Activated CD8-positive, alpha-beta memory T cell treated with anti-CD3 and anti-CD28 coated beads for 36 hours (primary cell): ENCODE results near the gene PGM1. TPM values are rescaled to one million over a fixed set of nuclear protein-coding genes. Genes with fewer than 3 reads are reported as not detected.
"Not testable (repeated sequence)": the region's sequence is repeated elsewhere in the genome, so short reads cannot be mapped to it uniquely, and the experiment has no call there.

Experiments used
- CTCF ChIA-PET: fragments of 350-600 bp; sonication (Branson Sonifier 250); formaldehyde crosslinking; loops from one replicate; lab custom pipeline; 2021; ENCODE audit warnings: antibody characterized with exemption; lab: Charles Lee
- POLR2A ChIA-PET: fragments of 350-600 bp; sonication (Branson Sonifier 250); formaldehyde crosslinking; loops from one replicate; lab custom pipeline; 2021; ENCODE audit warnings: antibody characterized with exemption; lab: Charles Lee
- total RNA-seq, 2 experiments: library from RNA; stranded (reverse); gene quantifications; one replicate each; pipeline ENCODE4 v1.2.3, GENCODE V29; 2021

PGM1 gene
- 10 to 100 TPM; 43.7 to 45.5 TPM for total RNA-seq

DNA sequence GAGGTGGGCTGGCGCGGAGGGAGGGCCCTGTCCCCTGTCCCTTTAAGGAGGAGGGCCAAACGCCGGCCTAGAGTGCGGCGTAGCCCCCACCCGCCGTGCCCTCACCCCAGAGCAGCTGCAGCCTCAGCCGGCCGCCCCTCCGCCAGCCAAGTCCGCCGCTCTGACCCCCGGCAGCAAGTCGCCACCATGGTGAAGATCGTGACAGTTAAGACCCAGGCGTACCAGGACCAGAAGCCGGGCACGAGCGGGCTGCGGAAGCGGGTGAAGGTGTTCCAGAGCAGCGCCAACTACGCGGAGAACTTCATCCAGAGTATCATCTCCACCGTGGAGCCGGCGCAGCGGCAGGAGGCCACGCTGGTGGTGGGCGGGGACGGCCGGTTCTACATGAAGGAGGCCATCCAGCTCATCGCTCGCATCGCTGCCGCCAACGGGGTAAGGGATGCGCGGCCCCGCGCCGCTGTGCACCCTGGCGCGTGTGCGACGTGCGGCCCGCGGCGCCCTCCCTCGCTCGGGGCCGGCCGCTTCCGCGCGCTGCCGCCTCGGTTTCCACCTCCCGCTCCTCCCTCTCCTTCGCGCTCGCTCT, at the start of gene PGM1:
Gene PGM1 (plus strand): TSS at position 109 of the 583 bp plus-strand sequence. CDS start 78 bp downstream, at position 187.
- POLR2A ChIA-PET: no interaction called here
- CTCF ChIA-PET: no interaction called here

DNA sequence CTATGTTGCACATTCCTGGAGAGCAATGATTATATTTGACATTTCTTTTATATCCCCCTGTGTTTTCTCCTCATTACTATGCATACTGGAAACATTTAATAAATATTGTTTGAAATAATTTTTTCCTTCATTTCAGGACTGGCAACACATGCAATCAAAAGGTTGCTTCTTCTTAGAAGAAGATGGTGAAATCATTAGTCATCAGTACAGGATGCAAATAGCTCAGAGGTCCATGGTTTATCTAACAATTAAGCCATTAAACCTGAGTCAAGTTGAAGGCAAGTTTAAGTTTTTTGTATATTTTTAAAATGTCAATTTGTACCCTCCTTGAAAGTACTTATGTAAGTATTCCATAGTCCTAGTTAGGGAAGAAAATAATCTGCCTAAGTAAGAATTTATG, 47.4 kb upstream of the PGM1 start:
- POLR2A ChIA-PET: no interaction called here
- CTCF ChIA-PET: no interaction called here

DNA sequence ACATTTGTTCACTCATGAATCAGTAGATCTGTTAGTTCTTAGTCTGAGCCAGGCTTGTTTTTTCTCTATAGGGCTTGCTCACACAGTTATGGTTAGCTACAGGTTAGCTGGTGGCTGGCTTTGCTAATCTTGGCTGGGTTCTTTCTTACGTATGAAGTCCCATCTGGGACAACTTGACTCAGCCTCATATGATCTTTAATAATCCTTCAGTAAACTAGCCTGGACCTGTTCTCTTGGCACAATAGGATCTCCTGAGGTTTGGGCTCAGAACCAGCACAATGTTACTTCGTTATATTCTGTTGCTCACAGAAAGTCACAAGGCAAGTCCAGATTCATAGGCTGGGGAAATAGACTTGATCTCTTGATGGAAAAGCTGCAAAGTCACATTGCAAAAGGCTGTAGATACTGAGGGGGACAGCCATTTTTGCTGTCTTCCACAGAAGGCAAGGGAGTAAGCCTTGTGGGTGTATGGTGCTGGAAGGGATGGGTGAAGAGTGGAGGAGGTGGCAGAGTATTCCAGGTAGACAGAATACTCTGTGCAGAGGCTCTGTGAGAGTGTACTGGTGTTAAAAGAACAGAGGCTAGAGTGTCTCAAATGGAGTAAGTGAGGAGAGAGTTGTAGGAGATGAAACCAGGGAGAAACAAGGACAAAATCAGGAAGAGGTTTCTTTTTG, 45.5 kb upstream of the PGM1 start:
- CTCF ChIA-PET: no interaction called here
- POLR2A ChIA-PET: no interaction called here

DNA sequence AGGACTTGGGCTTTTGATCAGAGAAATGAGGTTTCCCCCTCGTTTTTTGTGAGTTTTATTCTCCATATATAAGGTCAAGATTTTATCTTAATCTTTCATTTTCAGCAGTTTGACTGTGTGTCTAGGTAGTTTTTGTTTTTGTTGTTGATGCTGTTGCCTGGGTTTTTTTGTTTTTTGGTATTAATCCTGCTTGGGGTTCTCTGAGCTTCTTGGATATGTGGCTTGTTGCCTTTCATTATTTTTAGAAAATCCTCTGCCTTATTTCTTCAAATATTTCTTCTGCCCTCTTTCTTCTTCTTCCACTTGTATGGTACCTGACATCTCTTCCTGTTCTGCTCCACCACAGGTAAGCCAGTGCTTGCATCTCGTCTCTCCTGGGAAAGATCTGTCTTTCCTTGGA, 44.9 kb upstream of the PGM1 start:
- ChIA-PET POLR2A (no interaction called here), CTCF (no interaction called here)

DNA sequence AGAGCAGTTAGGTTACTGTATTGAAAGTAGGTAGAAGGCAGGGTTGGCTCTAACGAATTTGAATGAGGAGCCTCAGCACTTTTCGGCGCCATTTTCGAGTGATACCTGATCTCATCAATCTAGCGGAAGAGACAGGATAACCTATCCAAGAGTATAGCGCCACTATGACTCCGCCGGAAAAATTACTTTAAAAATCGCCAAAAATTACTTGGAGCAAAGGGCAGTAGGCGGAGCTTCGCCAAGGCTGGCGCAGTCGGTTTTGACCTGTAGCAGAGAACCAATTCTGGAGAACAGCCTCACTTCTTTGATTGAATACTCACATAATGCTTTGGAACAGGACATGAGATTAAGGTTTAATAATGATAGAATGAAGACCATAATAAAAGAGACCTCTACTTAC, 44.3 kb upstream of the PGM1 start:
- POLR2A ChIA-PET: no interaction called here

DNA sequence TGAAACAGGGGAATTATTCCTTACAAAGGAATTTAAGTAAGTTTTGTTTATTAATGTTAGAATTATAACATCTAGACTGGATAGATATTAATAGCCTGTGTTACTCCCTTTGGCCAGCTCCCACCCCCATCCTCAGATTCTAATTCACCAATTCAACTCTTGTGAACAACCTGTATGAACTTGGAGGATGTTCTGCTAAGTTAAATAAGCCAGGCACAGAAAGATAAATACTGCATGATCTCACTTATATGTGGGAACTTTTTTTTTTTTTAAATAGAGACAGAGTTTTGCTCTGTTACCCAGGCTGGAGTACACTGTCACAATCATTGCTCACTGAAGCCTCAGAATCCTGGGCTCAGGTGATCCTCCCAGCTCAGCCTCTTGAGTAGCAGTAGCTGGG, 37.7 kb upstream of the PGM1 start:
- ChIA-PET CTCF (no interaction called here), POLR2A (no interaction called here)

More for the DNA sequence above, 44.3 kb upstream of the PGM1 start:
- CTCF ChIA-PET: no interaction called here

DNA sequence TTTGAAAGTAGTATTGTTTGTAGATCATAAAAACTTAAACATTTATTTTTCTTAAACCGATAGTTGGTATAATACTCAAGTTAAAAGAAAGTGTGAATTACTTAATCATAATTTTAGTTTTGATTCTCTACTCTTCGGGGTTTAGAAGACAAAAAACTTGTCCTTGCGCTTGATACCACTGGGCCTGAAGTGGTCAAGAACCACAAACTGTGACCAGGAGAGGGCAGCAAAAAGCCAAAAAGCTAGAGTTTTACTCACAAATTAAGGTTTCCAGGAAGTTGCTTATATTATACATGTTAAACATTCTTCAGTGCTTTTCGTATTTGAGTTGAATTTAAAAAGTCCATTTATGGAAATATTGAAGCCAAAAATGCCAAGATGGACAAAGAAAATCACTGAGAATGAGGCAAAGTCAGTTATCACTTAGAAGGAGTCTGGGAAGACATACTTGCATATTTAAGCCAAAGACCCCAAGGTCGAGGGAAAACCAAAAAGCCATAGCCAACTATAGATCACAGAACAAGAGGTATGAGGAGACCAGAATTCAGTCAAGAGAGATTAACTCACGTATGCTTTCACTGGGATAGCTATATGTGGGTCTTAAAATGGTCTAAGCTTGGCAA, 35.7 kb upstream of the PGM1 start:
- ChIA-PET POLR2A (no interaction called here), CTCF (interaction anchor here (0.6 kb wide), 1 partner anchor 53 kb away, joined by 3 read pairs; no protein-coding TSS in a partner anchor)

DNA sequence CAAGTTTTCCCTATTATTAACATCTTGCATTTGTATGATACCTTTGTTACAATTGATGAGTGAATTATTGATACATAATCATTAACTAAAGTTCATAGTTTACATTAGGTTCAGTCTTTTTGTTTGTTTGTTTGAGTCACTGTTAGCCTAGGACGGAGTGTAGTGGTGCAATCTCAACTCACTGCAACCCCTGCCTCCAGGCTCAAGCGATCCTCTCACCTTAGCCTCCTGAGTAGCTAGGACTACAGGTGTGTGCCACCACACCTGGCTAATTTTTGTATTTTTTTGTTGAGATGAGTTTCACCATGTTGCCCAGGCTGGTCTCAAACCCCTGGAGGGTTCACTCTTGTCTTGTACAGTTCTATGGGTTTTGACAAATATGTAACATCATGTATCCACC, 33.9 kb upstream of the PGM1 start:
- ChIA-PET POLR2A (no interaction called here), CTCF (interaction anchor here (0.7 kb wide), 1 partner anchor 710 kb away, joined by 3 read pairs; no protein-coding TSS in a partner anchor)

DNA sequence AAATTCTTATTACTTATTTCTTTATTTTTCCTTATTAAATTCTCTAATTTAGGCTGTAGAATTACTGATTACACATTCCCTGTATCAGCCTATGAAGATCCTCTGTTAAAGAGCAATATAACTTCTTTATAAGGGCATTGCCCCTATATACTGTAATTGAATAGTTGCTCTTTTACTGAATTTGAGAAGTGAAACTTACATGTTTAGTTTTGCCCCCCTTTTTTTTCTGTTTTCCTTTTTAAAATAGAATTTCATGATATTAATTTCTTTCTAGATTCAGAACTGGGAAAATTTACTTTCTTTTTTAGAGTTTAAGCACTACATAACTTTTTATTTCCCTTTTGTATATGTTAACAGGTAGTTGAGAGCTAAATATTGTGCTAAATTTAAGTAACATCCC, 29.5 kb upstream of the PGM1 start:
- ChIA-PET CTCF (no interaction called here), POLR2A (no interaction called here)

DNA sequence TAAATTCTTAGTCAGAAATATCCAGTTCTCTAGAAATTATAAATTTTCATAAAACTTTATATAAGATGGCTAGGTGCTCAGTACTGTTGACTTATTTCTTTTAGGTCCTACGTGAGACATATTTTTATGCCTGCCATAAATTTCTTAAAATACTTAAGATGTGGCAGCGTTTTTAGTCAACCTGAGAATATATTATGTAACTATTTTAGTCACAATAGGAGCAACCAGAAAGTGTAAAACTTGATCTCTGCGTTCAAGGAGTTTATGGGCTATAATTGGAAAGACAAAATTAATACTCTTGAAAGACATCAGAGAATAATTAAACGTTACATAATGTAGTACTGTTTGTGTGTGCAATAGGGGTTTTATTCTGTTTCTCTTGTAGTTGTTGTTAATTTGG, 24.1 kb upstream of the PGM1 start:
- ChIA-PET POLR2A (no interaction called here), CTCF (no interaction called here)

DNA sequence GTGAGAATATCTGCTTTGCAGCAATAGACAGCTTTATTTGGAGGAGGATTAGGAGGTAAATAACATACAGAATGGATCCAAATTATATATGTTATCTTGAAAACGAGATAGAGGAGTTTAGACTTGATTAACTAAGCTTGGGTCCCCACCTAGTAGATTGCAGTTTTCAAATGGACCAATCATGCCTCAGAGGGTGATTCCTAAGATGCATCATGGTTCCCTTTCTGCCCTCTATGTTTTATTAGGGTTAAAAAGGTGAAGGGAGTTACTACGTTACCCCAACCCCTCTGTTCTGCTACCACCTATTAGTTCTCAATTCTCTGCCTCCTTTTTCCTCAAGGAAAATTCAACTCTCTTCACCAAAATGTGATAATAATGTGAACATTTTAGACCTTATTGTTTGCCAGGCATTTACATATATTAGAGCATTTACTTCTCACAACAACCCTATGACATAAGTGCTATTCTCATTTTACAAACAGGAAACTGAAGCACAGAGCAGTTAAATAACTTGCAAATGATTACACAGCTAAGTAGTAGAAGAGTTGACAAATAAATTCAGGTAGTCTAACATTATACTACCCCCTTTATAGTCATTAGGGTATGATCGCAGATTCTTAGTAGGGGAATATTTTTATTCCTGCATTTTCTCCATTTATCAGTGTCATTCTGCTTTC, 23.4 kb upstream of the PGM1 start:
- POLR2A ChIA-PET: no interaction called here

DNA sequence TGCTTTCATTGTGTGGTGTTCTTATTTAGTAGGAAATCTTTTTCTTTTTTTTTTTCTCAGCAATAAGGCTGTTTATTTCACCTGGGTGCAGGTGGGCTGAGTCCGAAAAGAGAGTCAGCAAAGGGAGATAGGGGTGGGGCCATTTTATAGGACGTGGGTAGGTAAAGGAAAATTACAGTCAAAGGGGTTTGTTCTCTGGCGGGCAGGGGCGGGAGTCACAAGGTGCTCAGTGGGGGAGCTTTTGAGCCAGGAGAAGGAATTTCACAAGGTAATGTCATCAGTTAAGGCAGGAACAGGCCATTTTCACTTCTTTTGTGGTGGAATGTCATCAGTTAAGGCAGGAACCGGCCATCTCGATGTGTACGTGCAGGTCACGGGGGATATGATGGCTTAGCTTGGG, 20.5 kb upstream of the PGM1 start:
- CTCF ChIA-PET, POLR2A ChIA-PET: not testable (repeated sequence)

More for the DNA sequence above, 23.4 kb upstream of the PGM1 start:
- CTCF ChIA-PET: no interaction called here

DNA sequence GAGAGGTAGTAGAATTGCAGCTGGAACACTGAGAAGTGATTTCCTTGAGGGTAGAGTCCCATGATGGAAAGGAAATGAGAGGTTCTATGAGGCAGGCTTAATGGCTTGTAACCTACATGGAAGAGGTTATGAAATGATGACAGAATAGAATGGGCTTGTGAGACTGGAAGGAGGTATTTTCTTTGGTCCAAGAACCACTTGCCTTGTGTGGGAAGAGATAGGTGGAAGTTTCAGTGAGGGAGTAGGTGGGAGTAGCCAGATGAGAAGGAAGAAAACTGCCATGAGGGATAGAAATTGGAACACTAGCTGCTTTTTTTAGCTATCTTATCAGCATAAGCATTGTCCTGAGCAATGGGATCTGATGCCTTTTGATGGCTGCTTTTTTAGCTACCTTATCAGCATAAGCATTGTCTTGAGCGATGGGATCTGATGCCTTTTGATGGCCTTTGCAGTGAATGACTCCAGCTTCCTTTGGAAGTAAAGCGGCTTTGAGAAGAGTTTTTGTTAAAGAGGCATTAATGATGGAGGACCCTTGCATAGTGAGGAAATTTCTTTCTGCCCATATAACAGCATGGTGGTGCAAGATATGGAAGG, 18.9 kb upstream of the PGM1 start:
- POLR2A ChIA-PET, CTCF ChIA-PET: not testable (repeated sequence)

DNA sequence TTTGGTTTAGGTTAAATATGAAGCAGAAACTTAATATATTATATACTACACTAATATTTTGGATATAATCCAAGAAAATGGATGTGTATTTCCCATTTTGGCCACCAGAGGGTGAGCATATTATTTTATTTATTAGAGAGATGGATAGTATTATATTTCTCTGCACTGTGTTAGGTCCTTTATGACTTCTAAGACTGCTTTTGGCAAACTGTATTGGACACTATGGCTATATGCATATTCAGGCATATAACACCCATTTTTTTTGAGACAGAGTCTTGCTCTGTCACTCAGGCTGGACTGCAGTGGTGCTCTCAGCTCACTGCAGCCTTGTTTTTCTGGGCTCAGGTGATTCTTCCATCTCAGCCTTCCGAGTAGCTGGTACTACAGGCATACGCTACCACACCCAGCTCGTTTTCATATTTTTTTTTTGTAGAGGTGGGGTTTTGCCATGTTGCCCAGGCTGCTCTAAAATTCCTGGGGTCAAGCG, 17.8 kb upstream of the PGM1 start:
- ChIA-PET POLR2A (no interaction called here), CTCF (interaction anchor here (0.7 kb wide), 1 partner anchor 31 kb away, joined by 3 read pairs; no protein-coding TSS in a partner anchor)

DNA sequence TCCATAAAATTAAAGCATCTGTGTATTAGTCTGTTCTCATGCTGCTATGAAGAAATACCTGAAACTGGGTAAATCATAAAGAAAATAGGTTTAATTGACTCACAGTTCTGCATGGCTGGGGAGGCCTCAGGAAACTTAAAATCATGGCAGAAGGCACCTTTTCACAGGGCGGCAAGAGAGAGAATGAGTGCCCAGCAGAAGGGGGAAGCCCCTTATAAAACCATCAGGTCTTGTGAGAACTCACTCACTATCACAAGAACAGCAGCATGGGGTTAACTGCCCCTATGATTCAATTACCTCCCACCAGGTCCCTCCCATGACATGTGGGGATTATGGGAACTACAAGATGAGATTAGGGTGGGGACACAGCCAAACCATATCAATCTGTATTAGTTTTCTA, 6.9 kb upstream of the PGM1 start:
- CTCF ChIA-PET, POLR2A ChIA-PET: not testable (repeated sequence)

DNA sequence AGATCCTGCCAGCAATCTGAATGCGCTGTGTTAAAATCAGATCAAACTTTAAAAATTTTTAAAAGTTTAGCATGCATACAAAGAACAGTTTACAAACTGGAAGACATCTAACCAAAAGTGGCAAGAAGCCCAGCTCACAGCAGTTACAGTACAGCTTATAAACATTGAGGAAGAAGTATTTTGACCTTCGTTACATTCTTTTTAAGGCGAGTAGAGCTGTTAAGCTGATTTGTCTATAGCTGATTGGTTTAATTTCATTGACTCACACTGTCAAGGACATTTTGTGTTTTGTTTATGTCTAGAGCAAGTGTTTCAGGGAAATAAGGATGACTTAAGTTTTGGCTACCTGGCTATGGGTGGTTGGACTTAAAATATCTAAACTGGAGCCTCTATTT, 3.0 kb upstream of the PGM1 start:
- POLR2A ChIA-PET: no interaction called here

DNA sequence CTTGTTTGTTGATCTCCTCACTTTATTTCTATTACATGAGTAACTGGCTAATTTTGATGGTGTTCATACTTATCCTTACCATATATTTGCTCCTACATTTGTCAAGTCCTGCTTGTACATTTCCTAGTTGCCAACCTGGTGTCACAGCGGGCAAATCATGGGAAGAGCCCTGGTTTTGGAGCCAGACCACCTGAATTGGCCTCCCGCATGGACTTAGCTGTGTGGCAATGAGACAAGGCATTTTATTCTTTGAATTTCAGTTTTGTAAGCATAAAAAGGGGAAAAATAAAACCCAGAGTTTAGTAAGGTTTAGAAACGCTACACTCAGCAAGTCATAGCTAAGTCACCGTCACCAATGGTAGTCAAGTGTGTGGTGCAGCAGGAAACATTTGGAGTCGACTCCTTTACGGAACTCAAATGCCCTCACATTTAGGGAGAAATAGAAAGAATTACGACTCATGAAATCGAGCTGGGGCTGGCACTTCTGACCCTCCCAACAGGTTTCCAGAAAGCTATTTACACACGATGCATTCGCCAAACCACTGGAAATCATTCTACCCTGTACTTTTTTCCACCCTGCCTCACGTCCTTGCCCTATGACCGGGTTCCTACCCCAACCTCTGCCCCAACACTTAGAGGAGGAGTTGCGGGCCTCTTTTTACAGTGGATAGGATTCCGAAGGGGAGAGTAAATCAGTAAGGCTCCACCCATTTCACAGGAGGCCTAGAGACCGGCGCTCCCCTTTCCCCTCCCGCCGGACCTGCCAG, 492 bp upstream of the PGM1 start:
- CTCF ChIA-PET: no interaction called here

More for the DNA sequence above, 3.0 kb upstream of the PGM1 start:
- CTCF ChIA-PET: no interaction called here

DNA sequence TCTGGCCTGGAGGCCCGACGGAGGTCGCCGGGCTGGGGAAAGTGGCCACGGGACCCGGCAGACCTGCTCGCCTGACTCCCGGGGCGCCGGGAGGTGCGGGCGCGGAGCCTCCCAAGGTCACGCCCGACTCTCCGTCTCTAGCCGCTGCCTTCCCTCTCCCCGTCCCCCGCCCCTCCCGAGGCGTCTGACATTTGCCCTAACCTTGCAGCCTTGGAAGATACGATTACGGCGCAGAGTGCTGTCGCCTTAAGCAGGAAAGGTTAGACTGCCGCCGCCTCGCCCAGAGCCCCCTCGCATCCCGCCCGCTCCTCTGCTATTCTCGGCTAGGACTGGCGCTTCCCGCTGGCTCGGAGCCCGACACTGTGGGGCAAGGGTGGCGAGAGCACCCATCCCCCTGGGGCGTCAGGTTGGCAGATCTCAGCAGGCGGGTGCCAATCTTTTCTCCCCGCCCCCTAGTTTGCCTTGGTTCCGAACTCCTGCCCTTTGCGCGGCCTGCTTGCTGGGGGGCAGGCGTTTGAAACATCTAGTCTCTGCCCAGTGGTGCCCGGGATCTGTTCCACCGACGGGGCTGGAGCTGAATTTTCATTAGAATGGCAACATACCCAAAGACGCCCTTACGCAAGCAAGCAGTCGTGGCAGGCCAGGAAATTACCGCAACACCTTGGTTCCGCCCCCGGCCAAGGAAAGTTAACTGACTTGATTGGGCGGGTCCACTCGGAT, 835 bp downstream of the PGM1 start:
- POLR2A ChIA-PET: interaction anchor here (0.6 kb wide), 1 partner anchor 603 kb away, joined by 4 read pairs; no protein-coding TSS in a partner anchor
- CTCF ChIA-PET: no interaction called here

More for the DNA sequence above, 492 bp upstream of the PGM1 start:
- POLR2A ChIA-PET: no interaction called here
